ENCODE results near the gene ZSCAN2.
"Not testable (repeated sequence)": the region's sequence is repeated elsewhere in the genome, so short reads cannot be mapped to it uniquely, and the experiment has no call there.

ZSCAN2 gene

GRCh38 chr15:84599906-84600305 is 903 bp upstream of the ZSCAN2 start:
- no peak for DNase-seq

- DNase-seq, result peak; percentile 89 to 90
Measured at GRCh38 chr15:84600331-84600686, 500 bp upstream of the ZSCAN2 start.

- no peak for DNase-seq
Measured at GRCh38 chr15:84601555-84601838, 688 bp downstream of the ZSCAN2 start.

GRCh38 chr15:84603630-84604379 is 3.0 kb downstream of the ZSCAN2 start:
- no peak for DNase-seq

- peak in 1 of 2 donors; percentile 49 for DNase-seq
Measured at GRCh38 chr15:84604826-84605553, 4.2 kb downstream of the ZSCAN2 start.

GRCh38 chr15:84605554-84605882 is 4.7 kb downstream of the ZSCAN2 start:
- no peak for DNase-seq

- DNase-seq, result no peak
Measured at GRCh38 chr15:84606653-84607120, 5.9 kb downstream of the ZSCAN2 start.

GRCh38 chr15:84608707-84609284 is 8.0 kb downstream of the ZSCAN2 start:
- no peak for DNase-seq

GRCh38 chr15:84609818-84610525 is 9.2 kb downstream of the ZSCAN2 start:
- DNase-seq, result no peak

GRCh38 chr15:84611631-84612030 is 10.8 kb downstream of the ZSCAN2 start:
- DNase-seq, result no peak

- peak; percentile 76 to 78 for DNase-seq
Measured at GRCh38 chr15:84616235-84616634, 15.4 kb downstream of the ZSCAN2 start.

GRCh38 chr15:84620626-84621025 is 19.8 kb downstream of the ZSCAN2 start:
- no peak for DNase-seq

GRCh38 chr15:84621358-84621979 is 20.7 kb downstream of the ZSCAN2 start:
- DNase-seq, result no peak

- DNase-seq, result no peak
Measured at GRCh38 chr15:84624359-84624758, 23.6 kb downstream of the ZSCAN2 start.

GRCh38 chr15:84625123-84625522 is 24.3 kb downstream of the ZSCAN2 start:
- DNase-seq, result no peak

GRCh38 chr15:84629033-84629432 is 28.2 kb downstream of the ZSCAN2 start:
- no peak for DNase-seq

- no peak for DNase-seq
Measured at GRCh38 chr15:84631706-84632272, 31.0 kb downstream of the ZSCAN2 start.

GRCh38 chr15:84633311-84634227 is 32.8 kb downstream of the ZSCAN2 start:
- DNase-seq, result peak; percentile 38 to 48

- no peak for DNase-seq
Measured at GRCh38 chr15:84634228-84634837, 33.5 kb downstream of the ZSCAN2 start.

GRCh38 chr15:84638103-84638502 is 37.3 kb downstream of the ZSCAN2 start:
- DNase-seq, result no peak

- not testable (repeated sequence) for DNase-seq
Measured at GRCh38 chr15:84641871-84642270, 41.1 kb downstream of the ZSCAN2 start.

Data from inflammatory macrophage treated with lipopolysaccharide for 1 hour (primary cell).